Common myeloid progenitor, CD34-positive (primary cell): ENCODE measurements around the gene SPIB.

Experiments used
- CTCF ChIA-PET: fragments of 350-600 bp; sonication (Branson Sonifier 250); formaldehyde crosslinking; loops from one replicate; lab custom pipeline; 2021; ENCODE audit warnings: antibody characterized with exemption; lab: Charles Lee
- POLR2A ChIA-PET: fragments of 350-600 bp; sonication (Branson Sonifier 250); formaldehyde crosslinking; loops from one replicate; lab custom pipeline; 2021; ENCODE audit warnings: antibody characterized with exemption; lab: Charles Lee
- DNase-seq, 3 donors: peaks; one replicate each; pipeline versions ENCODE4 v3.0.0 to v3.0.0-alpha.2; 2013
- H3K27ac ChIP-seq, 2 experiments: 1 replicate in 1 of 2; 2 replicates in 1 of 2; pipeline ENCODE4 v1.7.0; 2013; ENCODE audit warnings: inconsistent platforms in 2 of 2, low read length in 2 of 2, mild to moderate bottlenecking in 2 of 2, low read depth in 1 of 2, moderate library complexity in 1 of 2; ENCODE audit not compliant: severe bottlenecking in 2 of 2, insufficient read depth in 1 of 2, poor library complexity in 1 of 2
- H3K27me3 ChIP-seq, 5 experiments: replicated peaks in 2 of 5; 1 replicate in 3 of 5; 2 replicates in 2 of 5; pipeline versions ENCODE4 v1.6.1 to v1.7.0; 2013; ENCODE audit warnings: low read length in 4 of 5, mild to moderate bottlenecking in 2 of 5, moderate library complexity in 2 of 5, inconsistent platforms in 1 of 5; ENCODE audit not compliant: insufficient read depth in 5 of 5, control insufficient read depth in 4 of 5
- H3K36me3 ChIP-seq, 4 experiments: 1 replicate in 2 of 4; 2 replicates in 2 of 4; pipeline versions ENCODE4 v1.6.1 to v1.7.0; 2013; ENCODE audit warnings: low read length in 3 of 4, control low read depth in 1 of 4, mild to moderate bottlenecking in 1 of 4; ENCODE audit not compliant: control insufficient read depth in 4 of 4, insufficient read depth in 4 of 4
- H3K4me1 ChIP-seq, 4 experiments: 1 replicate in 3 of 4; 2 replicates in 1 of 4; pipeline versions ENCODE4 v1.6.1 to v1.7.1; 2013; ENCODE audit warnings: low read length in 3 of 4, mild to moderate bottlenecking in 3 of 4, control low read depth in 1 of 4, inconsistent platforms in 1 of 4, moderate library complexity in 1 of 4; ENCODE audit not compliant: control insufficient read depth in 4 of 4, insufficient read depth in 4 of 4; ENCODE audit errors: control extremely low read depth in 1 of 4
- H3K4me3 ChIP-seq, 7 experiments: 1 replicate in 4 of 7; 2 replicates in 3 of 7; pipeline versions ENCODE4 v1.5.1 to v1.7.0; 2013; ENCODE audit warnings: mild to moderate bottlenecking in 7 of 7, low read length in 6 of 7, moderate library complexity in 6 of 7, inconsistent platforms in 2 of 7, low read depth in 2 of 7, control low read depth in 1 of 7; ENCODE audit not compliant: insufficient read depth in 4 of 7, control insufficient read depth in 1 of 7; ENCODE audit errors: extremely low read depth in 1 of 7
- H3K9me3 ChIP-seq, 5 experiments: 1 replicate in 4 of 5; 2 replicates in 1 of 5; pipeline versions ENCODE4 v1.6.1 to v1.7.1; 2013; ENCODE audit warnings: low read length in 4 of 5, mild to moderate bottlenecking in 2 of 5, inconsistent platforms in 1 of 5, low read depth in 1 of 5, moderate library complexity in 1 of 5; ENCODE audit not compliant: control insufficient read depth in 4 of 5, insufficient read depth in 2 of 5; ENCODE audit errors: control extremely low read depth in 1 of 5
- WGBS: methylation state at CpG from one replicate; pipeline ENCODE4 v1.1.5; 2013; ENCODE audit not compliant: insufficient coverage; 5-methylcytosine and 5-hydroxymethylcytosine counted together

The SPIB gene

GRCh38 chr19:50450369-50451222 is 31.9 kb downstream of the SPIB start:
- Histone ChIP-seq H3K4me3 (no peak overlapping the region), H3K27me3 (peaks cover 0 to 9% (median 0%) of the 10 kb centered on the region in 5 experiments), H3K4me1 (no peaks in the 10 kb centered on the region), H3K36me3 (no peaks in the 10 kb centered on the region), H3K9me3 (no peaks in the 10 kb centered on the region), H3K27ac (no peak overlapping the region)
- no peak for DNase-seq
- WGBS = 61% methylated on average over 20 of the region's 30 CpGs
- POLR2A ChIA-PET = no interaction called here
- CTCF ChIA-PET = interaction anchor here (0.7 kb wide), 1 partner anchor 10 kb away, joined by 3 read pairs; no protein-coding TSS in a partner anchor

- 45% methylated on average over 9 of the region's 13 CpGs for WGBS
- POLR2A ChIA-PET = no interaction called here
Observed at GRCh38 chr19:50451223-50451534, 32.4 kb downstream of the SPIB start.

GRCh38 chr19:50453243-50453642 is 34.5 kb downstream of the SPIB start:
- ChIA-PET POLR2A (no interaction called here), CTCF (interaction anchor here (0.6 kb wide), 1 partner anchor 96 kb away, joined by 3 read pairs; no protein-coding TSS in a partner anchor)
- H3K4me1 ChIP-seq = no peaks in the 10 kb centered on the region

More at GRCh38 chr19:50451223-50451534, 32.4 kb downstream of the SPIB start:
- no peak overlapping the region for H3K4me3 ChIP-seq
- H3K9me3 ChIP-seq = no peaks in the 10 kb centered on the region
- peaks cover 0 to 9% (median 0%) of the 10 kb centered on the region in 5 experiments for H3K27me3 ChIP-seq
- H3K4me1 ChIP-seq = no peaks in the 10 kb centered on the region
- no peaks in the 10 kb centered on the region for H3K36me3 ChIP-seq
- no peak overlapping the region for H3K27ac ChIP-seq
- CTCF ChIA-PET = no interaction called here
- no peak for DNase-seq

GRCh38 chr19:50455992-50456391 is 37.3 kb downstream of the SPIB start:
- 87% methylated on average over 2 of the region's 2 CpGs for WGBS
- CTCF ChIA-PET = interaction anchor here (1.5 kb wide), 1 partner anchor 28 kb away, joined by 3 read pairs; no protein-coding TSS in a partner anchor
- H3K27ac ChIP-seq = no peak overlapping the region
- H3K4me1 ChIP-seq = no peaks in the 10 kb centered on the region
- POLR2A ChIA-PET = no interaction called here
- peaks cover 0 to 31% (median 6%) of the 10 kb centered on the region in 5 experiments for H3K27me3 ChIP-seq
- no peak for DNase-seq
- H3K4me3 ChIP-seq = no peak overlapping the region
- no peaks in the 10 kb centered on the region for H3K36me3 ChIP-seq
- H3K9me3 ChIP-seq = no peaks in the 10 kb centered on the region

More at GRCh38 chr19:50453243-50453642, 34.5 kb downstream of the SPIB start:
- Histone ChIP-seq H3K9me3 (no peaks in the 10 kb centered on the region), H3K4me3 (no peak overlapping the region), H3K27ac (no peak overlapping the region), H3K27me3 (peaks cover 0 to 18% (median 5%) of the 10 kb centered on the region in 5 experiments), H3K36me3 (no peaks in the 10 kb centered on the region)
- WGBS = 100% methylated on average over 2 of the region's 3 CpGs
- DNase-seq = no peak

GRCh38 chr19:50457300-50457699 is 38.6 kb downstream of the SPIB start:
- ChIA-PET CTCF (interaction anchor here (0.6 to 1.5 kb wide), 2 partner anchors 29 to 521 kb away, joined by 3 read pairs; no protein-coding TSS in a partner anchor), POLR2A (interaction anchor here (0.5 kb wide), 1 partner anchor 30 kb away, joined by 5 read pairs; no protein-coding TSS in a partner anchor)
- Histone ChIP-seq H3K27me3 (peaks cover 0 to 30% (median 6%) of the 10 kb centered on the region in 5 experiments), H3K36me3 (no peaks in the 10 kb centered on the region), H3K9me3 (no peaks in the 10 kb centered on the region), H3K27ac (no peak overlapping the region), H3K4me1 (no peaks in the 10 kb centered on the region), H3K4me3 (no peak overlapping the region)
- WGBS = 94% methylated on average over 5 of the region's 5 CpGs
- no peak for DNase-seq

GRCh38 chr19:50458396-50459066 is 39.8 kb downstream of the SPIB start:
- Histone ChIP-seq H3K27me3 (peaks cover 0 to 30% (median 6%) of the 10 kb centered on the region in 5 experiments), H3K9me3 (no peaks in the 10 kb centered on the region), H3K4me3 (no peak overlapping the region), H3K36me3 (no peaks in the 10 kb centered on the region), H3K4me1 (no peaks in the 10 kb centered on the region), H3K27ac (no peak overlapping the region)
- WGBS = 31% methylated on average over 50 of the region's 50 CpGs
- no peak for DNase-seq
- ChIA-PET CTCF (interaction anchor here (1.4 kb wide), 1 partner anchor 90 kb away, joined by 4 read pairs; no protein-coding TSS in a partner anchor), POLR2A (no interaction called here)
